ENCODE measurements around the gene MILR1.

GRCh38 chr17:64401941-64402340, 47.0 kb upstream of the MILR1 start:
- TF ChIP-seq POLR2AphosphoS5 (IDR thresholded peaks at IDR 0.05; ENCODE audit: low read depth, low read length) (no peak), POLR2A (IDR thresholded peaks at IDR 0.05; ENCODE audit: low read depth, low read length) (no peak), TAF1 (IDR thresholded peaks at IDR 0.05; ENCODE audit: borderline replicate concordance, low read depth, low read length) (no peak)
